ENCODE data around the gene NDUFV3. TPM values are rescaled to one million over a fixed set of nuclear protein-coding genes. Genes with fewer than 3 reads are reported as not detected.
"Not testable (repeated sequence)": the region's sequence is repeated elsewhere in the genome, so short reads cannot be mapped to it uniquely, and the experiment has no call there.

NDUFV3 gene
- total and polyA plus RNA-seq, 2 of the 13 experiments (the other 11 are each of a cell fraction or from before 2014, with no cell fraction given), result 14.2 to 29.6 TPM

DNA sequence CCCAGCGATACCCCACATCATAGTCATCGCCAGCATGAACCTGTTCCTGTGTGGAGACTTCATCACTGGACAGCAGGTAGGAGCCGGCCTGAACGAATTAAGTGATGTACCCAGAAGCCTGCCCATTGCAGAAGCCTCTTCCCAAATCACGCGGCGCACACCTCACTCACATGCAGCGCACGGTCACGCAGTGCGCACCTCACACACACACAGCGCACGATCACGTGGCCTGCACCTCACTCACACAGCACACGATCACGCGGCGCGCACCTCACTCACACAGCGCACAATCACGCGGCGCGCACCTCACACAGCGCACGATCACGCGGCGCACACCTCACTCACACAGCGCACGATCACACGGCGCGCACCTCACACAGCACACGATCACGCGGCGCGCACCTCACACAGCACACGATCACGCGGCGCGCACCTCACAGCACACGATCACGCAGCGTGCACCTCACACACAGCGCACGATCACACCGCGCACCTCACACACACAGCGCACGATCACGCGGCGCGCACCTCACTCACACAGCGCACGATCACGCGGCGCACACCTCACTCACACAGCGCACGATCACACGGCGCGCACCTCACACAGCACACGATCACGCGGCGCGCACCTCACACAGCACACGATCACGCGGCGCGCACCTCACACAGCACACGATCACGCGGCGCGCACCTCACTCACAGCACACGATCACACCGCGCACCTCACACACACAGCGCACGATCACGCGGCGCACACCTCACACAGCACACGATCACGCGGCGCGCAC is 44.8 kb upstream of the NDUFV3 start:
- H3K27ac ChIP-seq (ENCODE audit: extremely low read length, insufficient read depth, low read length); POLR2A ChIA-PET; H3K27me3 ChIP-seq (ENCODE audit: control insufficient read depth in 1 of 2, insufficient read depth in 2 of 2, low read length in 2 of 2); DNase-seq (ENCODE audit: low spot score); intact Hi-C loops (cut with micrococcal nuclease; ENCODE audit: unreplicated experiment); in situ Hi-C loops (cut with HindIII; ENCODE audit: extremely low pct_ligation_motif_present, low pct_unique_long_range_greater_than_20kb); H3K4me3 ChIP-seq (replicated peaks in 1 of 3; ENCODE audit: insufficient read depth in 1 of 3, low read depth in 2 of 3, low read length in 3 of 3); FAIRE-seq; BruUV-seq (replicated peaks); CTCF ChIA-PET (ENCODE audit: low intra/inter-chr PET ratio, low total read pairs); H4K20me1 ChIP-seq (ENCODE audit: insufficient read depth, low read length); H3K9me3 ChIP-seq (ENCODE audit: low read length); H3K9ac ChIP-seq (ENCODE audit: insufficient read depth, low read depth, low read length); H3K79me2 ChIP-seq (ENCODE audit: insufficient read depth, low read length); H3K4me2 ChIP-seq (ENCODE audit: low read depth, low read length); ATAC-seq; H2AFZ ChIP-seq (ENCODE audit: low read length); H3K4me1 ChIP-seq (ENCODE audit: insufficient read depth, low read length): not testable (repeated sequence)
- H3K36me3 ChIP-seq (replicated peaks in 1 of 2; ENCODE audit: control insufficient read depth in 1 of 2, insufficient read depth in 2 of 2, low read length in 2 of 2), result peaks cover 31 to 81% of the 10 kb centered on the region in 2 experiments
- TF ChIP-seq DNMT1 (CRISPR knock-in tag; IDR thresholded peaks at IDR 0.05) (0 out of 2 replicates have a peak, but pooled peaks have one; percentile 9), RBFOX2 (IDR thresholded peaks at IDR 0.05; ENCODE audit: low read depth, low read length) (peak; percentile 38; the same call in 1 of the 2 replicates), AGO2 (optimal IDR thresholded peaks at IDR 0.05; ENCODE audit: low read depth, low read length) (peak; percentile 64)
- 97% methylated on average over 94 of the region's 95 CpGs for WGBS (ENCODE audit: low lambda C conversion rate)

DNA sequence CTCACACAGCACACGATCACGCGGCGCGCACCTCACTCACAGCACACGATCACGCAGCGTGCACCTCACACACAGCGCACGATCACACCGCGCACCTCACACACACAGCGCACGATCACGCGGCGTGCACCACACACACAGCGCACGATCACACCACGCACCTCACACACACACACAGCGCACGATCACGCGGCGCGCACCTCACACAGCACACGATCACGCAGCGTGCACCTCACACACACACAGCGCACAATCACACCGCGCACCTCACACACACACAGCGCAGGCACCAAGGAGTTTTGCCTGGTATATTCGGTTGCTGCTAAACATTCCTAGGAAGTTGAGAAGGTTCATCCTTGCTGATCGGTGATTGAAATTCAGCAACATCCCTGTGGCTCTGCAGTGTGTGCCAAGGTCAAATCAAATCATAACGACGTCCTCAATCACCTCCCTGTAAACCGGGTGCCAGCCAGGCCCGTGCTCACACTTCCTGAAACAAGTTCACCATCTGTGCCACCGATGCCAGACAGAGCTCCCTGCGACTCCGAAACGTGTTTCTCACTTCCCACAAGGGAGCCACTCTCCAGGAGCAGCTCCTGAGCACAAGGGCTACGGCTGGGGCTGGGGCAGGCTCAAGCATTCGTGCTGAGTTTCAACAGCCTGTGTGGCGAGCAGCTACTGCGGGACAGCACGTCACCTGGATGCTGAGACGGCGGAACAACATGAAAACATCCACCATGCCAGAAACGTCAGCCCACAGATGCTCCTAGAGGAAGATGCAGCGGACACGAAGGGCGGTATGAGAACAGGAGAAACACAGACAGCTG is 44.0 kb upstream of the NDUFV3 start:
- H3K27ac ChIP-seq (ENCODE audit: extremely low read length, insufficient read depth, low read length), result no peak overlapping the region
- H4K20me1 ChIP-seq (ENCODE audit: insufficient read depth, low read length), result no peaks in the 10 kb centered on the region
- 95% methylated on average over 53 of the region's 54 CpGs for WGBS (ENCODE audit: low lambda C conversion rate)
- peak; percentile 22 for TF ChIP-seq AGO2 (optimal IDR thresholded peaks at IDR 0.05; ENCODE audit: low read depth, low read length)
- TF ChIP-seq DNMT1 (CRISPR knock-in tag; IDR thresholded peaks at IDR 0.05), result 0 out of 2 replicates have a peak, but pooled peaks have one; percentile 13
- no peak for TF ChIP-seq MBNL3 (CRISPR knock-in tag; conservative IDR thresholded peaks at IDR 0.05)
- TF ChIP-seq ZNF143 (CRISPR knock-in tag; IDR thresholded peaks at IDR 0.05), result no peak
- no peak for TF ChIP-seq ZFX (CRISPR knock-in tag; IDR thresholded peaks at IDR 0.05; ENCODE audit: low read depth)
- TF ChIP-seq ZNF563 (CRISPR knock-in tag; IDR thresholded peaks at IDR 0.05), result no peak
- TF ChIP-seq MXI1 (IDR thresholded peaks at IDR 0.05; ENCODE audit: borderline replicate concordance, low read depth, low read length), result no peak
- H3K4me1 ChIP-seq (ENCODE audit: insufficient read depth, low read length), result no peaks in the 10 kb centered on the region
- POLR2A ChIA-PET, result interaction anchor here (0.5 kb wide), 1 partner anchor 28 kb away, joined by 3 read pairs; no protein-coding TSS in a partner anchor
- H3K4me2 ChIP-seq (ENCODE audit: low read depth, low read length), result no peak overlapping the region
- ATAC-seq, result no peak
- intact Hi-C loops (cut with micrococcal nuclease; ENCODE audit: unreplicated experiment) (no loop called here), in situ Hi-C loops (cut with HindIII; ENCODE audit: extremely low pct_ligation_motif_present, low pct_unique_long_range_greater_than_20kb) (no loop called here)
- FAIRE-seq, result no peak
- peaks cover 38 to 85% of the 10 kb centered on the region in 2 experiments for H3K36me3 ChIP-seq (replicated peaks in 1 of 2; ENCODE audit: control insufficient read depth in 1 of 2, insufficient read depth in 2 of 2, low read length in 2 of 2)
- CTCF ChIA-PET (ENCODE audit: low intra/inter-chr PET ratio, low total read pairs), result no interaction called here
- TSS peak; percentile 19 for BruUV-seq (replicated peaks)
- no peak overlapping the region for H2AFZ ChIP-seq (ENCODE audit: low read length)
- H3K79me2 ChIP-seq (ENCODE audit: insufficient read depth, low read length), result peaks cover 4% of the 10 kb centered on the region
- H3K27me3 ChIP-seq (ENCODE audit: control insufficient read depth in 1 of 2, insufficient read depth in 2 of 2, low read length in 2 of 2), result no peaks in the 10 kb centered on the region; a peak in 1 of 5 replicates
- H3K9ac ChIP-seq (ENCODE audit: insufficient read depth, low read depth, low read length), result no peak overlapping the region
- no peak overlapping the region for H3K4me3 ChIP-seq (replicated peaks in 1 of 3; ENCODE audit: insufficient read depth in 1 of 3, low read depth in 2 of 3, low read length in 3 of 3)
- DNase-seq (ENCODE audit: low spot score), result no peak
- no peaks in the 10 kb centered on the region for H3K9me3 ChIP-seq (ENCODE audit: low read length)
